HCT116 (cell line): ENCODE measurements around the gene TPO. TPM values are rescaled to one million over a fixed set of nuclear protein-coding genes. Genes with fewer than 3 reads are reported as not detected.

Source experiments
- ATAC-seq: fragments of 200-7000 bp; cut with Tn5 transposase; 2 replicates; pipeline ENCODE4 v1.9.1; 2020; ENCODE audit warnings: mild to moderate bottlenecking, moderate library complexity
- BruUV-seq: library from RNA; stranded (reverse); fragments of 400-500 nt; replicated peaks from 2 replicates; lab custom pipeline; 2021; lab: Mats Ljungman, UMichigan
- CTCF ChIA-PET: fragments of 300-600 bp; sonication (Branson Sonifier 250); formaldehyde crosslinking; loops from one replicate; lab custom pipeline; 2021; ENCODE audit warnings: antibody characterized with exemption; lab: Charles Lee
- POLR2A ChIA-PET: fragments of 300-600, 350-600 bp; sonication (Branson Sonifier 250); formaldehyde crosslinking; loops from one replicate; lab custom pipeline; 2021; ENCODE audit warnings: antibody characterized with exemption; lab: Charles Lee
- RAD21 ChIA-PET, 2 experiments: fragments of 300-600 bp; sonication (Branson Sonifier 250); formaldehyde crosslinking; loops; one replicate each; lab custom pipeline; 2023; ENCODE audit warnings: low total read pairs in 2 of 2; ENCODE audit not compliant: uncharacterized antibody in 2 of 2, unreplicated experiment in 2 of 2, low non-redundant PET in 1 of 2; lab: Charles Lee
- DNase-seq: peaks from one replicate; pipeline ENCODE4 v3.0.0-alpha.2; 2010; ENCODE audit warnings: low read depth, low spot score
- H2AFZ ChIP-seq: fragments of 200-600 bp; shearing (Covaris generic), sonication (generic); 2 replicates; pipeline ENCODE4 v1.6.1; 2017; ENCODE audit warnings: low read depth, mixed run types, mixed read lengths, antibody characterized with exemption, low read length; ENCODE audit not compliant: poor library complexity, severe bottlenecking
- H3K27ac ChIP-seq: 2 replicates; pipeline ENCODE4 v1.5.1; 2012; ENCODE audit warnings: low read depth, low read length
- H3K27me3 ChIP-seq: fragments of 200-600 bp; sonication (generic); 2 replicates; pipeline ENCODE4 v1.6.1; 2016; ENCODE audit warnings: mixed run types, low read length, mixed read lengths; ENCODE audit not compliant: insufficient read depth
- H3K36me3 ChIP-seq, 2 experiments: fragments of 200-500 bp in 1 of 2; fragments of 200-600 bp in 1 of 2; sonication (Bioruptor generic) in 1 of 2; sonication (generic) in 1 of 2; 2 replicates each; pipeline versions ENCODE4 v1.5.1 to v1.6.1; 2014 to 2016; ENCODE audit warnings: low read length in 2 of 2, inconsistent platforms in 1 of 2, mixed read lengths in 1 of 2, mixed run types in 1 of 2; ENCODE audit not compliant: insufficient read depth in 2 of 2, control insufficient read depth in 1 of 2
- H3K4me1 ChIP-seq, 2 experiments: fragments of 200-600 bp in 1 of 2; sonication (generic) in 1 of 2; 2 replicates each; pipeline versions ENCODE4 v1.5.1 to v1.6.1; 2012 to 2017; ENCODE audit warnings: low read length in 2 of 2, inconsistent platforms in 1 of 2, mild to moderate bottlenecking in 1 of 2, mixed read lengths in 1 of 2, mixed run types in 1 of 2, moderate library complexity in 1 of 2; ENCODE audit not compliant: insufficient read depth in 2 of 2, control insufficient read depth in 1 of 2
- H3K4me2 ChIP-seq: fragments of 200-600 bp; sonication (generic); 2 replicates; pipeline ENCODE4 v1.6.1; 2017; ENCODE audit warnings: mixed run types, low read length, mixed read lengths
- H3K4me3 ChIP-seq, 2 experiments: fragments of 200-600 bp in 1 of 2; sonication (generic) in 1 of 2; replicated peaks in 1 of 2; 2 replicates each; pipeline ENCODE4 v1.5.1; 2011 to 2016; ENCODE audit warnings: low read length in 2 of 2, control low read depth in 1 of 2, low read depth in 1 of 2, mild to moderate bottlenecking in 1 of 2, mixed read lengths in 1 of 2, mixed run types in 1 of 2
- H3K79me2 ChIP-seq: fragments of 200-600 bp; sonication (generic); 2 replicates; pipeline ENCODE4 v1.6.1; 2017; ENCODE audit warnings: mild to moderate bottlenecking, mixed run types, low read length, moderate library complexity, mixed read lengths; ENCODE audit not compliant: insufficient read depth
- H3K9ac ChIP-seq: fragments of 200-600 bp; sonication (generic); 2 replicates; pipeline ENCODE4 v1.6.1; 2016; ENCODE audit warnings: low read length, mixed read lengths
- H3K9me2 ChIP-seq: fragments of 200-600 bp; sonication (generic), shearing (Covaris generic); 2 replicates; pipeline ENCODE4 v1.6.1; 2017; ENCODE audit warnings: mixed run types, mild to moderate bottlenecking, moderate library complexity; ENCODE audit not compliant: insufficient read depth
- H3K9me3 ChIP-seq, 2 experiments: fragments of 200-500 bp in 1 of 2; fragments of 200-600 bp in 1 of 2; sonication (Bioruptor generic) in 1 of 2; sonication (generic) in 1 of 2; 2 replicates each; pipeline ENCODE4 v1.6.1; 2014 to 2017; ENCODE audit warnings: low read length in 2 of 2, mixed read lengths in 2 of 2, inconsistent platforms in 1 of 2, low read depth in 1 of 2, mild to moderate bottlenecking in 1 of 2, mixed run types in 1 of 2, moderate library complexity in 1 of 2; ENCODE audit not compliant: control insufficient read depth in 1 of 2, insufficient read depth in 1 of 2
- H4K20me1 ChIP-seq: fragments of 200-600 bp; sonication (generic), shearing (Covaris generic); 2 replicates; pipeline ENCODE4 v1.6.1; 2017; ENCODE audit warnings: mixed run types, mild to moderate bottlenecking, moderate library complexity; ENCODE audit not compliant: insufficient read depth
- ATF3 ChIP-seq: IDR thresholded peaks from 2 replicates; pipeline ENCODE4 v1.6.1; 2012
- CEBPB ChIP-seq: IDR thresholded peaks from 2 replicates; pipeline ENCODE4 v1.6.1; 2012; ENCODE audit warnings: low read depth
- CTCF ChIP-seq, 3 experiments: fragments of 200-600 bp in 1 of 3; sonication (generic) in 1 of 3; IDR thresholded peaks in 2 of 3; conservative IDR thresholded peaks in 1 of 3; 2 replicates each; pipeline ENCODE4 v1.5.1; 2012 to 2017; ENCODE audit warnings: low read depth in 2 of 3, low read length in 2 of 3, antibody characterized with exemption in 1 of 3, borderline replicate concordance in 1 of 3, control low read depth in 1 of 3, mild to moderate bottlenecking in 1 of 3, mixed read lengths in 1 of 3, mixed run types in 1 of 3, moderate library complexity in 1 of 3; ENCODE audit not compliant: insufficient read depth in 1 of 3
- EZH2phosphoT487 ChIP-seq: fragments of 200-600 bp; IDR thresholded peaks from 2 replicates; pipeline ENCODE4 v1.6.1; 2018; ENCODE audit warnings: antibody characterized with exemption, borderline replicate concordance
- FOSL1 ChIP-seq: IDR thresholded peaks from 2 replicates; pipeline ENCODE4 v1.6.1; 2012; ENCODE audit warnings: low read depth
- JUND ChIP-seq: IDR thresholded peaks from 2 replicates; pipeline ENCODE4 v1.6.1; 2012
- POLR2AphosphoS5 ChIP-seq: IDR thresholded peaks from 2 replicates; pipeline ENCODE4 v1.6.1; 2011; ENCODE audit warnings: mild to moderate bottlenecking, low read depth, low read length, moderate library complexity
- RAD21 ChIP-seq: IDR thresholded peaks from 2 replicates; pipeline ENCODE4 v1.6.1; 2012; ENCODE audit warnings: low read depth, mild to moderate bottlenecking
- ZBTB33 ChIP-seq: IDR thresholded peaks from 2 replicates; pipeline ENCODE4 v1.6.1; 2011; ENCODE audit warnings: mild to moderate bottlenecking, low read length, moderate library complexity; ENCODE audit not compliant: insufficient replicate concordance; ENCODE audit errors: extremely low read depth
- ZFX ChIP-seq: fragments of 450-650 bp; IDR thresholded peaks from 2 replicates; pipeline ENCODE4 v1.6.1; 2017
- intact Hi-C: fragments of 100-400 bp; cut with micrococcal nuclease; formaldehyde crosslinking; loops from 2 replicates; pipeline ENCODE4 v1.10.0; 2022
- total RNA-seq: library from RNA; stranded (reverse); gene quantifications from one replicate; pipeline ENCODE4 v1.2.1, GENCODE V29; 2021; ENCODE audit not compliant: unreplicated experiment

The TPO gene
- total RNA-seq, 1 experiment from 2014 or later, result not detected

- H3K4me2 ChIP-seq, result no peak overlapping the region
- H3K79me2 ChIP-seq, result no peaks in the 10 kb centered on the region
- ATAC-seq, result no peak
- DNase-seq, result no peak
- H2AFZ ChIP-seq, result no peak overlapping the region
- no peak overlapping the region for H3K4me3 ChIP-seq
- H3K36me3 ChIP-seq, result no peaks in the 10 kb centered on the region
- no peaks in the 10 kb centered on the region for H4K20me1 ChIP-seq
- H3K9me3 ChIP-seq, result no peaks in the 10 kb centered on the region
- no peaks in the 10 kb centered on the region for H3K9me2 ChIP-seq
- intact Hi-C loops, result no loop called here
- no peaks in the 10 kb centered on the region for H3K4me1 ChIP-seq
- CTCF ChIA-PET, result no interaction called here
- H3K27ac ChIP-seq, result no peak overlapping the region
- TF ChIP-seq ZBTB33 (no peak), ATF3 (no peak), CEBPB (no peak), JUND (no peak), RAD21 (no peak), FOSL1 (no peak), POLR2AphosphoS5 (no peak), CTCF (IDR thresholded peaks at IDR 0.05 in 2 of 3, conservative IDR thresholded peaks at IDR 0.05 in 1 of 3; ENCODE audit: borderline replicate concordance in 1 of 3, insufficient read depth in 1 of 3, low read depth in 2 of 3, low read length in 2 of 3) (no peak), EZH2phosphoT487 (no peak), ZFX (no peak)
- TF ChIP-seq, all 23 proteins: peak for 0
- POLR2A ChIA-PET, result no interaction called here
- Histone ChIP-seq H3K27me3 (peaks cover 41% of the 10 kb centered on the region), H3K9ac (no peak overlapping the region)
- RAD21 ChIA-PET, result no interaction called here
- BruUV-seq, result no TSS peak
Observed at GRCh38 chr2:1369905-1370304, 43.4 kb upstream of the TPO start.
